Left ventricle myocardium inferior (tissue), 1 donor: Measurements from ENCODE around the gene SCP2D1. TPM values are rescaled to one million over a fixed set of nuclear protein-coding genes. Genes with fewer than 3 reads are reported as not detected.

ENCODE experiments used
- DNase-seq: peaks from one replicate; pipeline ENCODE4 v3.0.0-alpha.2; 2020
- H3K27ac ChIP-seq: fragments of 200-600 bp; replicated peaks from 2 replicates; pipeline ENCODE4 v1.8.0; 2021
- H3K27me3 ChIP-seq: fragments of 200-600 bp; 2 replicates; pipeline ENCODE4 v1.8.0; 2021; ENCODE audit warnings: low read depth
- H3K36me3 ChIP-seq: fragments of 200-600 bp; 2 replicates; pipeline ENCODE4 v1.8.0; 2021
- H3K4me1 ChIP-seq: fragments of 200-600 bp; 2 replicates; pipeline ENCODE4 v1.8.0; 2021
- H3K4me3 ChIP-seq: fragments of 200-600 bp; 2 replicates; pipeline ENCODE4 v1.8.0; 2021; ENCODE audit warnings: mild to moderate bottlenecking, moderate library complexity
- H3K9me3 ChIP-seq: fragments of 200-600 bp; replicated peaks from 2 replicates; pipeline ENCODE4 v1.8.0; 2021
- intact Hi-C: fragments of 100-400 bp; cut with micrococcal nuclease; formaldehyde crosslinking; loops from one replicate; pipeline ENCODE4 v1.11.0; 2022
- total RNA-seq: library from RNA; stranded (reverse); fragmentation: NEBNext Ultra II Directional; extraction: Animal tissue kit (Norgen Biotek cat#: 25700); gene quantifications from one replicate; pipeline ENCODE4 v1.2.1, GENCODE V29; 2021
- TF ChIP-seq, protein P1 (sequence below): fragments of 200-600 bp; IDR thresholded peaks from 2 replicates; pipeline ENCODE4 v1.8.0; 2021; ENCODE audit warnings: antibody characterized with exemption, mild to moderate bottlenecking, borderline replicate concordance
- donor health status: DM: no; HTN: yes; CAD: no; lungs with severe emphysema.

SCP2D1 gene
- total RNA-seq, 1 donor from 2014 or later = not detected

DNA sequence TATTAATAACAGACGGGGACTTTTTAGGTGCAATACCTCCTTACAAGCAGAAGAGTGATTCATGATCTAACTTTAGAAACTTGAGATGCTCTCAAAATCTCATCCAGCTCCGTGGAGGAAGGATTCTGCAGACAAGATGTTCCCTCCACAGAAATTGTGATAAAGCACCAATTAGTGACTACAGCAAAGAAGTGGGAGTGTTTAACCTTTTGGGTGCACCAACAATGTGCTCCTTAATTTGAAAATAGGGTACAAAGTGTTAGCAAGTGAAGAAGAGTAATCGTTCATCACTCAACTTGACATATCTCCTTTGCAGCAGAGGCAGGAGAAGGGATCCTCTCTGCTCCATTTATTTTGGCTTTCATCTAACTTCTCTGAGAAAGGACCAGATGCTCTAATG is 22.8 kb upstream of the SCP2D1 start:
- no peak for DNase-seq
- H3K4me1 ChIP-seq = peaks cover 16% of the 10 kb centered on the region
- intact Hi-C loops = no loop called here
- no peak overlapping the region for H3K27ac ChIP-seq
- TF ChIP-seq, protein P1, sequence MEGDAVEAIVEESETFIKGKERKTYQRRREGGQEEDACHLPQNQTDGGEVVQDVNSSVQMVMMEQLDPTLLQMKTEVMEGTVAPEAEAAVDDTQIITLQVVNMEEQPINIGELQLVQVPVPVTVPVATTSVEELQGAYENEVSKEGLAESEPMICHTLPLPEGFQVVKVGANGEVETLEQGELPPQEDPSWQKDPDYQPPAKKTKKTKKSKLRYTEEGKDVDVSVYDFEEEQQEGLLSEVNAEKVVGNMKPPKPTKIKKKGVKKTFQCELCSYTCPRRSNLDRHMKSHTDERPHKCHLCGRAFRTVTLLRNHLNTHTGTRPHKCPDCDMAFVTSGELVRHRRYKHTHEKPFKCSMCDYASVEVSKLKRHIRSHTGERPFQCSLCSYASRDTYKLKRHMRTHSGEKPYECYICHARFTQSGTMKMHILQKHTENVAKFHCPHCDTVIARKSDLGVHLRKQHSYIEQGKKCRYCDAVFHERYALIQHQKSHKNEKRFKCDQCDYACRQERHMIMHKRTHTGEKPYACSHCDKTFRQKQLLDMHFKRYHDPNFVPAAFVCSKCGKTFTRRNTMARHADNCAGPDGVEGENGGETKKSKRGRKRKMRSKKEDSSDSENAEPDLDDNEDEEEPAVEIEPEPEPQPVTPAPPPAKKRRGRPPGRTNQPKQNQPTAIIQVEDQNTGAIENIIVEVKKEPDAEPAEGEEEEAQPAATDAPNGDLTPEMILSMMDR = no peak
- H3K27me3 ChIP-seq = peaks cover 15% of the 10 kb centered on the region
- H3K36me3 ChIP-seq = no peaks in the 10 kb centered on the region
- no peak overlapping the region for H3K4me3 ChIP-seq
- no peaks in the 10 kb centered on the region for H3K9me3 ChIP-seq

DNA sequence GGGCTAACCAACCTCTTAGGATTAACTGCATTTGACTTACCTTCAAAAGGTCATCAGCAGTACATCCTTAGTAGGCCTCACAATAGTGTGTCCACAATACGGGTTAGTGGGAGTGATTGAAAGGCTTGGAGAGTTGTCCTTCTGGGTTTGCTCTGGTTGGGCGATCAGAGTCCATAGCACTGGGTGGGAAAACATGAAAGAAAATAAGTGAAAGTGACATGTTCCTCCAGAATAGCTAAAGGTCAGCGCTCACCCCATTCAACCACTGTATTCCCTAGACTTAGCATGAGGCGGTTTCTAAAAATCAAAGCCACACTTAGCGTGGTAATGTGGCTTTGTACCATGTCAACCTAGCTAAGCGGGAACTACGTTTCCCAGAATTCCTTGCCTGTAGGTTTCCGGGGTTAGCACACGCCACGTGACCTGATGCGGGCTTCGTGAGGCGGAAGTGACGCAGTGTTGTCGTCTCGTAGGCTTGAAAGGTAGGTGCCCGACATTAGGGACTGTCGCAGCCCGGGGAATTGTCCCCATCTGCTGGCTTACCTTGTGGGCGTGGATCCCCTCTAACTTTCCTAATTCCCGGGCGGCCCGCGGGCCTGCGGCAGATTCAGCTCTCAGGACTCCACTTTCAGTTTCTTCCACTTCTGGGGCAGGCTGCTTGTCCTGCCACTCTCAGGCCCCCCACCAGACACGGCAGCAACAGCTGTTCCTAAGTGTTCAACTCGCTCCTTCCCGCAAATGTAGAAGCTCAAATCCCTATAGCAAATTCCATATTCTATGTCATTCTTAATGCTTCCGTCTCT is 19.8 kb upstream of the SCP2D1 start:
- peaks cover 16% of the 10 kb centered on the region for H3K4me1 ChIP-seq
- peak; percentile 88 for DNase-seq
- peaks cover 3% of the 10 kb centered on the region for H3K27me3 ChIP-seq
- intact Hi-C loops = no loop called here
- peak overlapping the region; percentile 87 for H3K27ac ChIP-seq
- H3K4me3 ChIP-seq = peak overlapping the region; percentile 75
- H3K36me3 ChIP-seq = no peaks in the 10 kb centered on the region
- TF ChIP-seq, protein P1 = peak; percentile 7
- H3K9me3 ChIP-seq = peaks cover 11% of the 10 kb centered on the region

DNA sequence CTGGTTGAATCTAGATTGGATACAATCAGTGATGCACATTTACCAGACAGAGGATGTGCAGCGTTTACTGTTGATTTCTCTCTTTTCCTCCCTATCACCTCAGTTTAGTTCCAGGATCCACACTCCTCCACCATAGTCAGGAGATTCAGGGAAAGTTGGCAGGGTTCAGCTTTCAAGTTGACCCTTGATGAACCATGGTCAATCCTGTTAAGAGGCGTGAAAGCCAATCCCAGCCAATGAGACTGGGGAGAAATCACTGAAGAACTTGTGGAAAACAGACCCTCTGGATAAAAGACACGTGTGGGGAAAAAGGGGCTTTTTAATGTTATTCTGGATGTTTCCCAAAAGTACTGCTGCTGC is 19.2 kb upstream of the SCP2D1 start:
- H3K4me3 ChIP-seq = peak overlapping the region; percentile 75
- H3K27me3 ChIP-seq = peaks cover 3% of the 10 kb centered on the region
- TF ChIP-seq, protein P1 = no peak
- no peak for DNase-seq
- H3K4me1 ChIP-seq = peaks cover 16% of the 10 kb centered on the region
- intact Hi-C loops = no loop called here
- H3K36me3 ChIP-seq = no peaks in the 10 kb centered on the region
- peaks cover 11% of the 10 kb centered on the region for H3K9me3 ChIP-seq
- H3K27ac ChIP-seq = peak overlapping the region; percentile 87

DNA sequence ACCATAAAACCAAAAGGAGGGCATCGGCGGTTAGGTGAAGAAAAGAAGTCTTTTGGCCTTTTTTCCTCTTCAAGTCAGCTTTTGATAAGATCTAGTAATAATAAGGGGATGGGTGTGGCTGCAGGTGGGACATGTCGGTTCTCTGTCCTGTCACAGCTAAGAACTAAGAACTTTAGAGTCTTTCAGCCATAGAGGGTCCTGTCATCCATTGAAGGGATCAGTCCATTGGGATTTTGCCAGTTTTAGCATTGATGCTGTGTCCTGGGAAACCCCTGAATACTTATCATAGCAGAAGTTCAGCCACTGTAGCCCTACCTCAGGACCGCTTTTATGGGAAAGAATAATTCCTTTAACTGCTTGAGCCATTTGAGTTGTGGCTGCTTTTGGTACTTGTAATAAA is 18.2 kb upstream of the SCP2D1 start:
- no peaks in the 10 kb centered on the region for H3K36me3 ChIP-seq
- DNase-seq = no peak
- peaks cover 11% of the 10 kb centered on the region for H3K9me3 ChIP-seq
- H3K4me1 ChIP-seq = peaks cover 16% of the 10 kb centered on the region
- intact Hi-C loops = no loop called here
- TF ChIP-seq, protein P1 = no peak
- H3K27ac ChIP-seq = no peak overlapping the region
- H3K27me3 ChIP-seq = no peaks in the 10 kb centered on the region
- no peak overlapping the region for H3K4me3 ChIP-seq

DNA sequence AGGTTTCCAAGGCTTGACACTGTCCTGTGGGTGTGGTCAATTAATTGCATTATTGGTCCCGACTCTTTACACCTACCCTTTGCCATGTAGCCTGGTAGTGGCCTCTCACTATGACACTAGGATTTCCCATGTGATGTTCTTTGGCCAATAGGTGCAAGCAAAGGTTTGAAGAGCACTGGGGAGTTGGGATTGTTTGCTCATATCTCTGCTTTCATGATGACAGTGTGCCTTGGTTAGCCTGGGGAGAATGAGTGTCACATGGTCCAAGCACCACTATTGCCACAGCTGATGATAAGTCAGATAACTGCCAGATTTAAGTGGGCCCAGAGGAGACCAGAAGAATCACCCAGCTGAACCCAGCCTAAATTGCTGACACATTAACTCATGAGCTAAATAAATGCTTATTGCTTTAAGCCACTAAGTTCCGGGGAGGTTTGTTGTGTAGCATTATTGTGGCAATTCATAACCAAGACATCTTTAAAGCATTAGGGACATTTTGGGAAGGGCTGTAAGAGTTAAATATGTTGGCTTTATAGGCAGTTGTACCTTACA is 17.2 kb upstream of the SCP2D1 start:
- Histone ChIP-seq H3K4me3 (no peak overlapping the region), H3K36me3 (no peaks in the 10 kb centered on the region), H3K27ac (no peak overlapping the region), H3K9me3 (peaks cover 11% of the 10 kb centered on the region), H3K4me1 (peaks cover 16% of the 10 kb centered on the region), H3K27me3 (no peaks in the 10 kb centered on the region)
- intact Hi-C loops = no loop called here
- TF ChIP-seq, protein P1 = no peak
- no peak for DNase-seq
